K562 (cell line): ENCODE data around the gene E2F3. TPM values are rescaled to one million over a fixed set of nuclear protein-coding genes. Genes with fewer than 3 reads are reported as not detected.

ENCODE experiments used
- ATAC-seq: fragments of 200-7000 bp; cut with Tn5 transposase; 3 replicates; pipeline ENCODE4 v1.9.1; 2020; ENCODE audit warnings: moderate library complexity
- BruUV-seq: library from RNA; stranded (reverse); fragments of 400-500 nt; replicated peaks from 2 replicates; lab custom pipeline; 2021; lab: Mats Ljungman, UMichigan
- CTCF ChIA-PET: fragments of 300-600 bp; formaldehyde crosslinking; extraction: SDS; loops from one replicate; lab custom pipeline; 2021; ENCODE audit warnings: low intra/inter-chr PET ratio; lab: Yijun Ruan, JAX
- POLR2A ChIA-PET: fragments of 300-600, 350-650 bp; sonication (Branson Sonifier 250); formaldehyde crosslinking; extraction: SDS; loops from one replicate; lab custom pipeline; 2021; ENCODE audit warnings: antibody characterized with exemption, inconsistent platforms; lab: Yijun Ruan, JAX
- DNase-seq, 4 experiments: peaks; one replicate each; pipeline versions ENCODE4 v3.0.0 to v3.0.0-alpha.2; 2011 to 2018; ENCODE audit warnings: low spot score in 3 of 4, mixed read lengths in 3 of 4; ENCODE audit errors: extremely low read depth in 1 of 4
- FAIRE-seq: peaks from 2 replicates; lab custom pipeline; 2011; peaks lifted over from hg19 to GRCh38; lab: Jason Lieb, UNC
- H2AFZ ChIP-seq: 2 replicates; pipeline ENCODE4 v1.6.0; 2011; ENCODE audit warnings: low read depth, low read length, control low read depth, inconsistent platforms
- H3K27ac ChIP-seq: fragments of 200-600 bp; 3 replicates; pipeline ENCODE4 v1.8.0; 2011; ENCODE audit warnings: low read depth, mild to moderate bottlenecking, control low read depth, inconsistent platforms, low read length, moderate library complexity, mixed read lengths; ENCODE audit errors: extremely low read depth
- H3K27me3 ChIP-seq, 2 experiments: fragments of 300-600 bp in 1 of 2; 2 replicates in 1 of 2; 3 replicates in 1 of 2; pipeline versions ENCODE4 v1.6.0 to v1.8.0; 2011; ENCODE audit warnings: inconsistent platforms in 2 of 2, low read length in 2 of 2, mild to moderate bottlenecking in 1 of 2, mixed read lengths in 1 of 2, moderate library complexity in 1 of 2; ENCODE audit not compliant: control insufficient read depth in 2 of 2, insufficient read depth in 2 of 2
- H3K36me3 ChIP-seq: fragments of 300-600 bp; 3 replicates; pipeline ENCODE4 v1.8.0; 2011; ENCODE audit warnings: mild to moderate bottlenecking, low read length, inconsistent platforms; ENCODE audit not compliant: control insufficient read depth, insufficient read depth
- H3K4me1 ChIP-seq, 2 experiments: fragments of 200-600 bp in 1 of 2; replicated peaks in 1 of 2; 2 replicates in 1 of 2; 3 replicates in 1 of 2; pipeline versions ENCODE4 v1.5.1 to v1.8.0; 2011; ENCODE audit warnings: inconsistent platforms in 2 of 2, low read length in 2 of 2, mild to moderate bottlenecking in 1 of 2, mixed read lengths in 1 of 2, moderate library complexity in 1 of 2; ENCODE audit not compliant: control insufficient read depth in 2 of 2, insufficient read depth in 2 of 2
- H3K4me2 ChIP-seq: 2 replicates; pipeline ENCODE4 v1.6.1; 2011; ENCODE audit warnings: low read length, control low read depth, inconsistent platforms, mixed read lengths; ENCODE audit not compliant: insufficient read depth
- H3K4me3 ChIP-seq: fragments of 200-600 bp; sonication (generic), shearing (Covaris generic); 2 replicates; pipeline ENCODE4 v1.5.1; 2016; ENCODE audit warnings: control low read depth, inconsistent platforms
- H3K79me2 ChIP-seq: fragments of 200-600 bp; 3 replicates; pipeline ENCODE4 v1.8.0; 2011; ENCODE audit warnings: low read length, inconsistent platforms; ENCODE audit not compliant: control insufficient read depth, insufficient read depth
- H3K9ac ChIP-seq, 2 experiments: 2 replicates each; pipeline versions ENCODE4 v1.6.0 to v1.6.1; 2011; ENCODE audit warnings: low read depth in 2 of 2, low read length in 2 of 2, control low read depth in 1 of 2, inconsistent platforms in 1 of 2, mild to moderate bottlenecking in 1 of 2, mixed read lengths in 1 of 2; ENCODE audit not compliant: insufficient read depth in 1 of 2
- H3K9me1 ChIP-seq: one replicate; pipeline ENCODE4 v1.6.0; 2011; ENCODE audit warnings: inconsistent platforms, mild to moderate bottlenecking, low read length, moderate library complexity; ENCODE audit not compliant: control insufficient read depth, insufficient read depth
- H3K9me3 ChIP-seq: replicated peaks from 2 replicates; pipeline ENCODE4 v1.5.1; 2011; ENCODE audit warnings: low read depth, low read length, inconsistent platforms; ENCODE audit not compliant: control insufficient read depth, insufficient read depth
- H4K20me1 ChIP-seq: replicated peaks from 2 replicates; pipeline ENCODE4 v1.6.1; 2011; ENCODE audit warnings: low read length, inconsistent platforms, mixed read lengths; ENCODE audit not compliant: control insufficient read depth, insufficient read depth
- ARID1B ChIP-seq: fragments of 450-650 bp; IDR thresholded peaks from 2 replicates; pipeline ENCODE4 v1.6.1; 2016; ENCODE audit warnings: antibody characterized with exemption, mild to moderate bottlenecking, inconsistent platforms
- ARID2 ChIP-seq: fragments of 450-650 bp; IDR thresholded peaks from 2 replicates; pipeline ENCODE4 v1.6.1; 2017; ENCODE audit warnings: antibody characterized with exemption, mild to moderate bottlenecking
- CBFA2T2 ChIP-seq: fragments of 450-650 bp; conservative IDR thresholded peaks from 2 replicates; pipeline ENCODE4 v1.6.1; 2017; ENCODE audit warnings: mild to moderate bottlenecking
- CBFA2T3 ChIP-seq: fragments of 450-650 bp; IDR thresholded peaks from 2 replicates; pipeline ENCODE4 v1.6.1; 2017
- CCAR2 ChIP-seq: fragments of 200-400 bp; formaldehyde crosslinking; IDR thresholded peaks from 2 replicates; pipeline ENCODE4 v1.6.1; 2017; ENCODE audit warnings: mild to moderate bottlenecking, low read depth, low read length
- CHD1 ChIP-seq: fragments of 200-600 bp; sonication (generic); IDR thresholded peaks from one replicate; pipeline ENCODE4 v1.6.1; 2012; ENCODE audit warnings: mild to moderate bottlenecking, moderate library complexity, low read length, inconsistent platforms
- COPS2 ChIP-seq: fragments of 450-650 bp; conservative IDR thresholded peaks from 2 replicates; pipeline ENCODE4 v1.6.1; 2016; ENCODE audit warnings: mild to moderate bottlenecking, moderate library complexity
- KHSRP ChIP-seq: fragments of 450-650 bp; IDR thresholded peaks from 2 replicates; pipeline ENCODE4 v1.6.1; 2017
- PCBP1 ChIP-seq: fragments of 200-400 bp; formaldehyde crosslinking; IDR thresholded peaks from 2 replicates; pipeline ENCODE4 v1.6.1; 2018; ENCODE audit warnings: mild to moderate bottlenecking, low read depth, low read length; ENCODE audit not compliant: poor library complexity, severe bottlenecking
- POLR2AphosphoS5 ChIP-seq: IDR thresholded peaks from 2 replicates; pipeline ENCODE4 v1.6.1; 2011; ENCODE audit warnings: mild to moderate bottlenecking, low read depth, low read length, moderate library complexity; ENCODE audit not compliant: control insufficient read depth, insufficient read depth
- POLR2H ChIP-seq: IDR thresholded peaks from 2 replicates; pipeline ENCODE4 v1.6.1; 2016; ENCODE audit warnings: missing genetic modification characterization, low read depth, mild to moderate bottlenecking, control low read depth, missing compliant biosample characterization, moderate library complexity
- PTTG1 ChIP-seq: fragments of 450-650 bp; IDR thresholded peaks from 2 replicates; pipeline ENCODE4 v1.6.1; 2016; ENCODE audit warnings: low read depth, mild to moderate bottlenecking, missing genetic modification characterization, missing compliant biosample characterization
- RBM17 ChIP-seq: fragments of 200-400 bp; formaldehyde crosslinking; IDR thresholded peaks from 2 replicates; pipeline ENCODE4 v1.6.1; 2017; ENCODE audit warnings: low read depth, mild to moderate bottlenecking, low read length, borderline replicate concordance
- RBM22 ChIP-seq: fragments of 200-400 bp; formaldehyde crosslinking; IDR thresholded peaks from 2 replicates; pipeline ENCODE4 v1.6.1; 2018; ENCODE audit warnings: low read length, low read depth; ENCODE audit not compliant: poor library complexity, severe bottlenecking
- SIN3B ChIP-seq: fragments of 450-650 bp; IDR thresholded peaks from 2 replicates; pipeline ENCODE4 v1.6.1; 2017; ENCODE audit warnings: low read depth, mild to moderate bottlenecking, moderate library complexity
- STAT5B ChIP-seq: fragments of 250-450 bp; sonication (Bioruptor Pico); IDR thresholded peaks from 2 replicates; pipeline ENCODE4 v1.8.0; 2021; ENCODE audit warnings: mild to moderate bottlenecking, inconsistent platforms
- TAL1 ChIP-seq: fragments of 450-650 bp; IDR thresholded peaks from 2 replicates; pipeline ENCODE4 v1.6.1; 2016; ENCODE audit warnings: mild to moderate bottlenecking
- TCF3 ChIP-seq: sonication (generic); formaldehyde crosslinking; IDR thresholded peaks from 2 replicates; pipeline ENCODE4 v1.4.0; 2020; ENCODE audit warnings: mild to moderate bottlenecking, missing genetic modification reagents
- U2AF2 ChIP-seq: fragments of 200-400 bp; formaldehyde crosslinking; optimal IDR thresholded peaks from 2 replicates; pipeline ENCODE3; 2017; ENCODE audit warnings: low read depth, mild to moderate bottlenecking, low read length
- ZKSCAN1 ChIP-seq: fragments of 150-350 bp; IDR thresholded peaks from 2 replicates; pipeline ENCODE4 v1.6.1; 2016; ENCODE audit warnings: low read depth, low read length
- ZNF143 ChIP-seq: sonication (generic); formaldehyde crosslinking; IDR thresholded peaks from 2 replicates; pipeline ENCODE4 v1.9.0; 2022; ENCODE audit warnings: mild to moderate bottlenecking, missing genetic modification reagents
- ZNF384 ChIP-seq: IDR thresholded peaks from 2 replicates; pipeline ENCODE4 v1.6.1; 2012; ENCODE audit warnings: low read depth, low read length, improper control_type of control experiment
- ZNF696 ChIP-seq: fragments of 250-450 bp; sonication (Bioruptor Pico); conservative IDR thresholded peaks from 2 replicates; pipeline ENCODE4 v1.4.0; 2020; ENCODE audit warnings: mild to moderate bottlenecking, moderate library complexity
- WGBS: fragments of 100-300 bp; shearing (Covaris generic); methylation state at CpG from one replicate; pipeline ENCODE4 v1.1.6; 2016; ENCODE audit warnings: low coverage, mixed read lengths; ENCODE audit not compliant: insufficient coverage; ENCODE audit errors: missing lambda C conversion rate; 5-methylcytosine and 5-hydroxymethylcytosine counted together
- in situ Hi-C: fragments of 300-500 bp; cut with MboI; formaldehyde crosslinking; loops from 4 replicates; pipeline ENCODE4 v1.15.0; 2018; ENCODE audit warnings: inconsistent platforms, mixed read lengths
- intact Hi-C: fragments of 100-400 bp; cut with micrococcal nuclease; formaldehyde crosslinking; loops from 2 replicates; pipeline ENCODE4 v1.14.2; 2022
- polyA plus RNA-seq, 8 experiments: library from polyadenylated mRNA; depleted of rRNA in 4 of 8; stranded (reverse) in 5 of 8; unstranded in 3 of 8; fragments of >200 nt; fragmentation: Nextera tagmentation in 2 of 8; fragmentation: Illumina TruSeq in 1 of 8; extraction: Ambion mirVana in 2 of 8; extraction: Trizol in 1 of 8; gene quantifications; 2 replicates each; pipeline versions ENCODE4 v1.2.1 to v1.2.3, GENCODE V29; 2011 to 2014; ENCODE audit warnings: inconsistent platforms in 1 of 8, missing spikeins in 1 of 8
- total RNA-seq, 7 experiments: library from RNA; depleted of rRNA in 6 of 7; stranded (reverse); fragments of >200 nt in 6 of 7; fragmentation: Illumina TruSeq in 2 of 7; extraction: Trizol in 2 of 7; gene quantifications; 2 replicates each; pipeline versions ENCODE4 v1.2.1 to v1.2.3, GENCODE V29; 2011 to 2021; ENCODE audit warnings: low replicate concordance in 1 of 7
- TF ChIP-seq, protein P1 (sequence below): fragments of 450-650 bp; IDR thresholded peaks from 2 replicates; pipeline ENCODE4 v1.6.1; 2016
- TF ChIP-seq, protein P2 (sequence below): sonication (generic); formaldehyde crosslinking; IDR thresholded peaks from 2 replicates; pipeline ENCODE4 v1.8.1; 2023; ENCODE audit warnings: mild to moderate bottlenecking, missing genetic modification reagents, moderate library complexity

Gene E2F3
- total and polyA plus RNA-seq, 9 of the 15 experiments (the other 6 are each of a cell fraction or from before 2014, with no cell fraction given): 11.1 to 44.7 (median 27.2) TPM

DNA sequence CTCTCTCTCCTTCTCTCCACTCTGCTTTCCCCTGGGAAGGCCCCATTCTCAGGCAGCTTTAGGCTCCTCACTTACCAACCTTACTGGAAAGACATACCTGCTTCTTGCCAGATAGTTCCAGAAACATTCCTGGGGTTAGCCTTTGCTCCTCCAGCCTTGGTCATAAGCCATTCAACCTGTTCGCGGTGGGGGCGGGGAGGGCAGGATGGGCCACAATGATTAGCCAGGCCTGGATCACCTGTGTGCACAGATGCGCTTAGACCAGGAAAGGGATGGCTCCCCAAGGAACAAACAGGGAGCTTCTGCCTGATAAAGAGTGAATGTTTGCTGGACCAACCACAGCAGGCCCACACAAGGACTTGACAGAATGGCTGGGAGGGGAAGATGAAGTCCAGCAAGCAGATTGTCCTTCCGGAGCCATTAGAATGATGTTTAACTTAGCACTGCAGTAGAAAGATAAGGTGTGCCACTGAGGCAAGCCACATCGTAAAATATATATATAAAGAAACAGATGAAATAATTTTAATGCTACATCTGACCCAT lies 74.9 kb downstream of the E2F3 start:
- WGBS: 66% methylated on average over 6 of the region's 6 CpGs
- no peaks in the 10 kb centered on the region for H3K27me3 ChIP-seq
- no TSS peak for BruUV-seq
- in situ Hi-C loops: no loop called here
- H3K27ac ChIP-seq: peak overlapping the region; percentile 19; the same call in 2 of the 3 replicates
- peak; percentile 10 for ATAC-seq
- peak in 1 of 4 experiments; percentile 44 for DNase-seq
- 0 out of 2 replicates have a peak, but pooled peaks cover 10% of the 10 kb centered on the region for H4K20me1 ChIP-seq
- H3K79me2 ChIP-seq: peaks cover 93% of the 10 kb centered on the region
- no peak overlapping the region for H3K9ac ChIP-seq
- H3K36me3 ChIP-seq: peaks cover 76% of the 10 kb centered on the region
- H3K9me1 ChIP-seq: no peaks in the 10 kb centered on the region
- no peaks in the 10 kb centered on the region for H3K9me3 ChIP-seq
- peaks cover 9 to 35% of the 10 kb centered on the region in 2 experiments for H3K4me1 ChIP-seq
- CTCF ChIA-PET: no interaction called here
- no peak for FAIRE-seq
- no peak overlapping the region for H3K4me2 ChIP-seq
- intact Hi-C loops: no loop called here
- POLR2A ChIA-PET: no interaction called here
- H2AFZ ChIP-seq: no peak overlapping the region
- no peak overlapping the region for H3K4me3 ChIP-seq
- TF ChIP-seq ARID1B (peak; percentile 23; the same call in 1 of the 2 replicates), PCBP1 (no peak), TCF3 (peak; percentile 65), COPS2 (no peak), U2AF2 (no peak), PTTG1 (tag) (no peak), ARID2 (no peak), STAT5B (CRISPR knock-in tag) (no peak), CBFA2T2 (0 out of 2 replicates have a peak, but pooled peaks have one; percentile 15), ZKSCAN1 (no peak), POLR2H (no peak), KHSRP (no peak), CBFA2T3 (peak; percentile 61), SIN3B (no peak), ZNF696 (CRISPR knock-in tag) (no peak), TAL1 (peak; percentile 26; the same call in 1 of the 2 replicates), RBM22 (no peak), ZNF143 (CRISPR knock-in tag) (no peak), CCAR2 (no peak), CHD1 (no peak), POLR2AphosphoS5 (peak; percentile 28; the same call in 1 of the 2 replicates), ZNF384 (no peak), RBM17 (no peak)
- TF ChIP-seq, protein P1, sequence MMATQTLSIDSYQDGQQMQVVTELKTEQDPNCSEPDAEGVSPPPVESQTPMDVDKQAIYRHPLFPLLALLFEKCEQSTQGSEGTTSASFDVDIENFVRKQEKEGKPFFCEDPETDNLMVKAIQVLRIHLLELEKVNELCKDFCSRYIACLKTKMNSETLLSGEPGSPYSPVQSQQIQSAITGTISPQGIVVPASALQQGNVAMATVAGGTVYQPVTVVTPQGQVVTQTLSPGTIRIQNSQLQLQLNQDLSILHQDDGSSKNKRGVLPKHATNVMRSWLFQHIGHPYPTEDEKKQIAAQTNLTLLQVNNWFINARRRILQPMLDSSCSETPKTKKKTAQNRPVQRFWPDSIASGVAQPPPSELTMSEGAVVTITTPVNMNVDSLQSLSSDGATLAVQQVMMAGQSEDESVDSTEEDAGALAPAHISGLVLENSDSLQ: no peak
- TF ChIP-seq, protein P2, sequence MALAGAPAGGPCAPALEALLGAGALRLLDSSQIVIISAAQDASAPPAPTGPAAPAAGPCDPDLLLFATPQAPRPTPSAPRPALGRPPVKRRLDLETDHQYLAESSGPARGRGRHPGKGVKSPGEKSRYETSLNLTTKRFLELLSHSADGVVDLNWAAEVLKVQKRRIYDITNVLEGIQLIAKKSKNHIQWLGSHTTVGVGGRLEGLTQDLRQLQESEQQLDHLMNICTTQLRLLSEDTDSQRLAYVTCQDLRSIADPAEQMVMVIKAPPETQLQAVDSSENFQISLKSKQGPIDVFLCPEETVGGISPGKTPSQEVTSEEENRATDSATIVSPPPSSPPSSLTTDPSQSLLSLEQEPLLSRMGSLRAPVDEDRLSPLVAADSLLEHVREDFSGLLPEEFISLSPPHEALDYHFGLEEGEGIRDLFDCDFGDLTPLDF: no peak
